HepG2 (cell line): ENCODE results near the gene FAM222A.

ENCODE experiments used
- CTCF ChIP-seq: sonication (generic); formaldehyde crosslinking; IDR thresholded peaks from 2 replicates; pipeline ENCODE4 v1.5.0; 2020; ENCODE audit warnings: mild to moderate bottlenecking, missing genetic modification reagents, moderate library complexity
- EZH2 ChIP-seq: conservative IDR thresholded peaks from 2 replicates; pipeline ENCODE4 v1.6.1; 2012; ENCODE audit warnings: mild to moderate bottlenecking, low read depth, low read length, moderate library complexity
- GMEB1 ChIP-seq: sonication (generic); formaldehyde crosslinking; IDR thresholded peaks from 2 replicates; pipeline ENCODE4 v1.5.1; 2020; ENCODE audit warnings: missing genetic modification reagents, mild to moderate bottlenecking, borderline replicate concordance
- HMGXB3 ChIP-seq: sonication (generic); formaldehyde crosslinking; IDR thresholded peaks from 2 replicates; pipeline ENCODE4 v1.4.0; 2020; ENCODE audit warnings: missing genetic modification reagents, borderline replicate concordance
- NCOR1 ChIP-seq: fragments of 200-600 bp; sonication (generic); IDR thresholded peaks from 2 replicates; pipeline ENCODE4 v1.7.0; 2017; ENCODE audit warnings: antibody characterized with exemption, low read length, borderline replicate concordance
- POLR2A ChIP-seq, 2 experiments: IDR thresholded peaks; 2 replicates each; pipeline ENCODE4 v1.6.1; 2011; ENCODE audit warnings: low read depth in 2 of 2, low read length in 2 of 2, mild to moderate bottlenecking in 1 of 2, moderate library complexity in 1 of 2; ENCODE audit not compliant: insufficient read depth in 1 of 2
- SETDB1 ChIP-seq: sonication (generic); formaldehyde crosslinking; IDR thresholded peaks from 2 replicates; pipeline ENCODE4 v1.5.1; 2020; ENCODE audit warnings: missing genetic modification reagents, mild to moderate bottlenecking, borderline replicate concordance
- TCF12 ChIP-seq, 2 experiments: fragments of 450-650 bp in 1 of 2; sonication (generic) in 1 of 2; formaldehyde crosslinking in 1 of 2; IDR thresholded peaks; 2 replicates each; pipeline versions ENCODE4 v1.6.1 to v1.8.0; 2017 to 2022; ENCODE audit warnings: antibody characterized with exemption in 1 of 2, mild to moderate bottlenecking in 1 of 2, missing genetic modification reagents in 1 of 2, moderate library complexity in 1 of 2
- USF2 ChIP-seq, 2 experiments: sonication (generic) in 1 of 2; formaldehyde crosslinking in 1 of 2; IDR thresholded peaks; 2 replicates each; pipeline versions ENCODE4 v1.5.1 to v1.6.1; 2011 to 2020; ENCODE audit warnings: borderline replicate concordance in 1 of 2, low read depth in 1 of 2, low read length in 1 of 2, mild to moderate bottlenecking in 1 of 2, missing genetic modification reagents in 1 of 2, moderate library complexity in 1 of 2
- ZC3H4 ChIP-seq: sonication (generic); formaldehyde crosslinking; IDR thresholded peaks from 2 replicates; pipeline ENCODE4 v1.4.0; 2020; ENCODE audit warnings: missing genetic modification reagents, borderline replicate concordance
- ZNF20 ChIP-seq: sonication (generic); formaldehyde crosslinking; IDR thresholded peaks from 2 replicates; pipeline ENCODE4 v1.4.0; 2020; ENCODE audit warnings: mild to moderate bottlenecking, moderate library complexity, missing genetic modification reagents
- ZNF7 ChIP-seq: IDR thresholded peaks from 2 replicates; pipeline ENCODE4 v1.6.1; 2016; ENCODE audit warnings: missing biosample characterization, missing genetic modification reagents
- ZNF780A ChIP-seq: sonication (generic); formaldehyde crosslinking; IDR thresholded peaks from 2 replicates; pipeline ENCODE4 v1.8.0; 2022; ENCODE audit warnings: mild to moderate bottlenecking, missing genetic modification reagents, moderate library complexity

GRCh38 chr12:109714913-109715244 is 1.3 kb downstream of the FAM222A start:
- TF ChIP-seq USF2 (IDR thresholded peaks at IDR 0.05; ENCODE audit: low read depth, low read length) = no peak
- TF ChIP-seq USF2 (CRISPR knock-in tag; IDR thresholded peaks at IDR 0.05; ENCODE audit: borderline replicate concordance) = no peak
- no peak for TF ChIP-seq ZNF780A (CRISPR knock-in tag)
- TF ChIP-seq SETDB1 (CRISPR knock-in tag) = no peak
- no peak for TF ChIP-seq EZH2
- TF ChIP-seq POLR2A (IDR thresholded peaks at IDR 0.05; ENCODE audit: insufficient read depth in 1 of 2, low read depth in 2 of 2, low read length in 2 of 2) = no peak
- no peak for TF ChIP-seq ZC3H4
- no peak for TF ChIP-seq HMGXB3 (CRISPR knock-in tag)
- TF ChIP-seq CTCF (CRISPR knock-in tag) = no peak
- TF ChIP-seq NCOR1 = no peak
- TF ChIP-seq TCF12 (IDR thresholded peaks at IDR 0.05) = no peak
- no peak for TF ChIP-seq TCF12 (CRISPR knock-in tag; IDR thresholded peaks at IDR 0.05)
- no peak for TF ChIP-seq ZNF7 (CRISPR knock-in tag)
- no peak for TF ChIP-seq GMEB1 (CRISPR knock-in tag)
- no peak for TF ChIP-seq ZNF20 (CRISPR knock-in tag)
